ENCODE measurements around the gene DCAF5. TPM values are rescaled to one million over a fixed set of nuclear protein-coding genes. Genes with fewer than 3 reads are reported as not detected.
A peak's percentile ranks its signal among the peaks of the same experiment; 100 is the strongest.

DCAF5 gene
- total and polyA plus RNA-seq, 2 of the 13 experiments (the other 11 are each of a cell fraction or from before 2014, with no cell fraction given): 13.4 to 31.6 TPM

DNA sequence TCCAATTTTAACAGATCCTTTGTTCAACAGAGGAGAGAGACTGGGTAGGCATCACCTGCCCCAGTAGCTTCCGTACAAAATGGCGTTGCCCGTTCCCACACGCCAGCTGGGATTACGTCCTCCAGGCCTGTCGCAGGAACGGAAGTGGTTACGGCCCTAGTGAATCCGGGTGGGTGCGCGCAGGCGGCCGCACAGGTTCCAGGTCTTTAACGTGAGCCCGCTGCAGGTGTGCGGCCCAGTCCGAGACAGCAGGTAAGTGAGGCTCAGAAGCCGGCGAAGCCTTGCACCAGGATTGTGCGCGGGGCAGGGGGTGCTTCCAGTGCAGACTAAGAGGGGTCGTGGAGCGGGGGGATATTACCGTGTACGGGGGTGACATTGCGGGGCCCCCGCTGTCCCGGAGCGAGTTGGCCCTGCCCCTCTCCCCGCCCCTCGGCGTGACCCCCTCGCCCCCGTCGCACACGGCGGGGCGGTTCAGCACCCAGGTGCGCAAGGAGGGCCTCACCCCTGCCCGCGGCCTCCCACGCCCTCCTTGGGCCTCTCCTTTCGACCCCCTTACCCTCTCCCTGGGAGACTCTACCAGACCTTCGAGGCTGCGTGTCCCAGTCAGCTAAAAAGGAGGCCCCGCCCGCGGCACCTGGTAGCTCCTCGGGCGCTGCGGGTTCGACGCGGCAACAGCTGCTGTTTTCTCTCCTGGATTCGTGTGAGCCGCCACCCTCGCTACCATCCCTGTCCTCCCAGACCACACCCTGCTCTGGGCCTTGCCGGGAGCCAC lies 38.6 kb upstream of the DCAF5 start, which contains the start of gene EXD2 (continued):
- no peak for TF ChIP-seq ZBTB46 (CRISPR knock-in tag; IDR thresholded peaks at IDR 0.05; ENCODE audit: borderline replicate concordance)
- no peak for TF ChIP-seq ZNF441 (CRISPR knock-in tag; IDR thresholded peaks at IDR 0.05; ENCODE audit: borderline replicate concordance)
- TF ChIP-seq, protein P1, sequence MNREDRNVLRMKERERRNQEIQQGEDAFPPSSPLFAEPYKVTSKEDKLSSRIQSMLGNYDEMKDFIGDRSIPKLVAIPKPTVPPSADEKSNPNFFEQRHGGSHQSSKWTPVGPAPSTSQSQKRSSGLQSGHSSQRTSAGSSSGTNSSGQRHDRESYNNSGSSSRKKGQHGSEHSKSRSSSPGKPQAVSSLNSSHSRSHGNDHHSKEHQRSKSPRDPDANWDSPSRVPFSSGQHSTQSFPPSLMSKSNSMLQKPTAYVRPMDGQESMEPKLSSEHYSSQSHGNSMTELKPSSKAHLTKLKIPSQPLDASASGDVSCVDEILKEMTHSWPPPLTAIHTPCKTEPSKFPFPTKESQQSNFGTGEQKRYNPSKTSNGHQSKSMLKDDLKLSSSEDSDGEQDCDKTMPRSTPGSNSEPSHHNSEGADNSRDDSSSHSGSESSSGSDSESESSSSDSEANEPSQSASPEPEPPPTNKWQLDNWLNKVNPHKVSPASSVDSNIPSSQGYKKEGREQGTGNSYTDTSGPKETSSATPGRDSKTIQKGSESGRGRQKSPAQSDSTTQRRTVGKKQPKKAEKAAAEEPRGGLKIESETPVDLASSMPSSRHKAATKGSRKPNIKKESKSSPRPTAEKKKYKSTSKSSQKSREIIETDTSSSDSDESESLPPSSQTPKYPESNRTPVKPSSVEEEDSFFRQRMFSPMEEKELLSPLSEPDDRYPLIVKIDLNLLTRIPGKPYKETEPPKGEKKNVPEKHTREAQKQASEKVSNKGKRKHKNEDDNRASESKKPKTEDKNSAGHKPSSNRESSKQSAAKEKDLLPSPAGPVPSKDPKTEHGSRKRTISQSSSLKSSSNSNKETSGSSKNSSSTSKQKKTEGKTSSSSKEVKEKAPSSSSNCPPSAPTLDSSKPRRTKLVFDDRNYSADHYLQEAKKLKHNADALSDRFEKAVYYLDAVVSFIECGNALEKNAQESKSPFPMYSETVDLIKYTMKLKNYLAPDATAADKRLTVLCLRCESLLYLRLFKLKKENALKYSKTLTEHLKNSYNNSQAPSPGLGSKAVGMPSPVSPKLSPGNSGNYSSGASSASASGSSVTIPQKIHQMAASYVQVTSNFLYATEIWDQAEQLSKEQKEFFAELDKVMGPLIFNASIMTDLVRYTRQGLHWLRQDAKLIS (CRISPR knock-in tag; IDR thresholded peaks at IDR 0.05): no peak
- no peak for TF ChIP-seq ZNF207 (IDR thresholded peaks at IDR 0.05; ENCODE audit: borderline replicate concordance)
- TF ChIP-seq ZNF563 (CRISPR knock-in tag; IDR thresholded peaks at IDR 0.05): peak; percentile 73
- no peak for TF ChIP-seq HMGA1 (CRISPR knock-in tag; conservative IDR thresholded peaks at IDR 0.05)
- peak; percentile 93 for TF ChIP-seq PHF20 (CRISPR knock-in tag; IDR thresholded peaks at IDR 0.05)
- TF ChIP-seq ZNF761 (CRISPR knock-in tag; conservative IDR thresholded peaks at IDR 0.05): 0 out of 2 replicates have a peak, but pooled peaks have one; percentile 85
- peak; percentile 97 for TF ChIP-seq POGZ (CRISPR knock-in tag; IDR thresholded peaks at IDR 0.05)
- TF ChIP-seq, protein P2, sequence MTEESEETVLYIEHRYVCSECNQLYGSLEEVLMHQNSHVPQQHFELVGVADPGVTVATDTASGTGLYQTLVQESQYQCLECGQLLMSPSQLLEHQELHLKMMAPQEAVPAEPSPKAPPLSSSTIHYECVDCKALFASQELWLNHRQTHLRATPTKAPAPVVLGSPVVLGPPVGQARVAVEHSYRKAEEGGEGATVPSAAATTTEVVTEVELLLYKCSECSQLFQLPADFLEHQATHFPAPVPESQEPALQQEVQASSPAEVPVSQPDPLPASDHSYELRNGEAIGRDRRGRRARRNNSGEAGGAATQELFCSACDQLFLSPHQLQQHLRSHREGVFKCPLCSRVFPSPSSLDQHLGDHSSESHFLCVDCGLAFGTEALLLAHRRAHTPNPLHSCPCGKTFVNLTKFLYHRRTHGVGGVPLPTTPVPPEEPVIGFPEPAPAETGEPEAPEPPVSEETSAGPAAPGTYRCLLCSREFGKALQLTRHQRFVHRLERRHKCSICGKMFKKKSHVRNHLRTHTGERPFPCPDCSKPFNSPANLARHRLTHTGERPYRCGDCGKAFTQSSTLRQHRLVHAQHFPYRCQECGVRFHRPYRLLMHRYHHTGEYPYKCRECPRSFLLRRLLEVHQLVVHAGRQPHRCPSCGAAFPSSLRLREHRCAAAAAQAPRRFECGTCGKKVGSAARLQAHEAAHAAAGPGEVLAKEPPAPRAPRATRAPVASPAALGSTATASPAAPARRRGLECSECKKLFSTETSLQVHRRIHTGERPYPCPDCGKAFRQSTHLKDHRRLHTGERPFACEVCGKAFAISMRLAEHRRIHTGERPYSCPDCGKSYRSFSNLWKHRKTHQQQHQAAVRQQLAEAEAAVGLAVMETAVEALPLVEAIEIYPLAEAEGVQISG (CRISPR knock-in tag; IDR thresholded peaks at IDR 0.05): peak; percentile 98
- TF ChIP-seq CC2D1A (CRISPR knock-in tag; IDR thresholded peaks at IDR 0.05): no peak
- TF ChIP-seq ZNF296 (CRISPR knock-in tag; conservative IDR thresholded peaks at IDR 0.05): 0 out of 2 replicates have a peak, but pooled peaks have one; percentile 53
- peak; percentile 53; the same call in 1 of the 2 replicates for TF ChIP-seq TBX2 (CRISPR knock-in tag; IDR thresholded peaks at IDR 0.05; ENCODE audit: borderline replicate concordance)
- peak; percentile 95 for TF ChIP-seq GMEB1 (CRISPR knock-in tag; IDR thresholded peaks at IDR 0.05; ENCODE audit: borderline replicate concordance)
- no peak for TF ChIP-seq STAG1 (CRISPR knock-in tag; IDR thresholded peaks at IDR 0.05)
- TF ChIP-seq RFX3 (CRISPR knock-in tag; IDR thresholded peaks at IDR 0.05): 0 out of 2 replicates have a peak, but pooled peaks have one; percentile 6
- no peak for TF ChIP-seq ZNF619 (CRISPR knock-in tag; IDR thresholded peaks at IDR 0.05)
- TF ChIP-seq KDM4B (CRISPR knock-in tag; IDR thresholded peaks at IDR 0.05): no peak
- TF ChIP-seq SIX4 (CRISPR knock-in tag; IDR thresholded peaks at IDR 0.05): no peak

Measured in HepG2 (cell line).